ENCODE measurements around the gene SAMD3. TPM values are rescaled to one million over a fixed set of nuclear protein-coding genes. Genes with fewer than 3 reads are reported as not detected.

SAMD3 gene
- total RNA-seq, 4 donors from 2014 or later, result 3.5 TPM; not detected in 3

- peaks cover 2% of the 10 kb centered on the region for H3K36me3 ChIP-seq
- no peak overlapping the region for H3K27ac ChIP-seq
- H3K27me3 ChIP-seq, result no peaks in the 10 kb centered on the region
- DNase-seq (ENCODE audit: low spot score in 2 of 2), result no peak
- no peaks in the 10 kb centered on the region for H3K9me3 ChIP-seq
- H3K4me3 ChIP-seq, result no peak overlapping the region
- H3K4me1 ChIP-seq, result no peaks in the 10 kb centered on the region
- 86% methylated on average over 7 of the region's 7 CpGs for WGBS
- TF ChIP-seq EP300 (IDR thresholded peaks at IDR 0.05) (no peak), POLR2AphosphoS5 (IDR thresholded peaks at IDR 0.05) (no peak), POLR2A (IDR thresholded peaks at IDR 0.05) (no peak), CTCF (IDR thresholded peaks at IDR 0.05) (no peak)
Measured at GRCh38 chr6:130148181-130148580, 74.6 kb downstream of the SAMD3 start.

- 88% methylated on average over 3 of the region's 3 CpGs for WGBS
- H3K27ac ChIP-seq, result no peak overlapping the region
- H3K9me3 ChIP-seq, result no peaks in the 10 kb centered on the region
- no peaks in the 10 kb centered on the region for H3K27me3 ChIP-seq
- no peaks in the 10 kb centered on the region for H3K4me1 ChIP-seq
- peaks cover 2% of the 10 kb centered on the region for H3K36me3 ChIP-seq
- TF ChIP-seq CTCF (IDR thresholded peaks at IDR 0.05) (no peak), EP300 (IDR thresholded peaks at IDR 0.05) (no peak), POLR2A (IDR thresholded peaks at IDR 0.05) (no peak), POLR2AphosphoS5 (IDR thresholded peaks at IDR 0.05) (no peak)
- no peak overlapping the region for H3K4me3 ChIP-seq
- no peak for DNase-seq (ENCODE audit: low spot score in 2 of 2)
Measured at GRCh38 chr6:130147111-130147510, 75.6 kb downstream of the SAMD3 start.

GRCh38 chr6:130143709-130144108 is 79.0 kb downstream of the SAMD3 start:
- no peaks in the 10 kb centered on the region for H3K4me1 ChIP-seq
- no peak overlapping the region for H3K27ac ChIP-seq
- no peak for DNase-seq (ENCODE audit: low spot score in 2 of 2)
- H3K27me3 ChIP-seq, result no peaks in the 10 kb centered on the region
- no peaks in the 10 kb centered on the region for H3K9me3 ChIP-seq
- TF ChIP-seq EP300 (IDR thresholded peaks at IDR 0.05), result no peak
- TF ChIP-seq CTCF (IDR thresholded peaks at IDR 0.05), result no peak
- no peak for TF ChIP-seq POLR2A (IDR thresholded peaks at IDR 0.05)
- no peak for TF ChIP-seq POLR2AphosphoS5 (IDR thresholded peaks at IDR 0.05)
- H3K4me3 ChIP-seq, result no peak overlapping the region
- 90% methylated on average over 3 of the region's 3 CpGs for WGBS
- H3K36me3 ChIP-seq, result peaks cover 2% of the 10 kb centered on the region

- Histone ChIP-seq H3K4me3 (no peak overlapping the region), H3K27ac (no peak overlapping the region), H3K27me3 (no peaks in the 10 kb centered on the region), H3K4me1 (no peaks in the 10 kb centered on the region), H3K9me3 (no peaks in the 10 kb centered on the region), H3K36me3 (peaks cover 14% of the 10 kb centered on the region)
- WGBS, result 88% methylated on average over 2 of the region's 2 CpGs
- TF ChIP-seq POLR2AphosphoS5 (IDR thresholded peaks at IDR 0.05) (no peak), POLR2A (IDR thresholded peaks at IDR 0.05) (no peak), EP300 (IDR thresholded peaks at IDR 0.05) (no peak), CTCF (IDR thresholded peaks at IDR 0.05) (no peak)
- no peak for DNase-seq (ENCODE audit: low spot score in 2 of 2)
Measured at GRCh38 chr6:130140084-130140483, 82.7 kb downstream of the SAMD3 start.

GRCh38 chr6:130138909-130139242 is 83.9 kb downstream of the SAMD3 start:
- Histone ChIP-seq H3K4me1 (no peaks in the 10 kb centered on the region), H3K27ac (no peak overlapping the region), H3K27me3 (no peaks in the 10 kb centered on the region), H3K36me3 (peaks cover 12% of the 10 kb centered on the region), H3K4me3 (no peak overlapping the region), H3K9me3 (no peaks in the 10 kb centered on the region)
- TF ChIP-seq EP300 (IDR thresholded peaks at IDR 0.05), result no peak
- no peak for TF ChIP-seq POLR2AphosphoS5 (IDR thresholded peaks at IDR 0.05)
- no peak for TF ChIP-seq CTCF (IDR thresholded peaks at IDR 0.05)
- TF ChIP-seq POLR2A (IDR thresholded peaks at IDR 0.05), result no peak
- no peak for DNase-seq (ENCODE audit: low spot score in 2 of 2)
- WGBS, result 91% methylated on average over 3 of the region's 3 CpGs
